HK-2 (cell line): ENCODE results near the gene STRA6.

Experiments used
- DNase-seq: peaks from one replicate; pipeline ENCODE4 v3.0.0-alpha.2; 2018; ENCODE audit not compliant: unreplicated experiment

STRA6 gene, protein sequence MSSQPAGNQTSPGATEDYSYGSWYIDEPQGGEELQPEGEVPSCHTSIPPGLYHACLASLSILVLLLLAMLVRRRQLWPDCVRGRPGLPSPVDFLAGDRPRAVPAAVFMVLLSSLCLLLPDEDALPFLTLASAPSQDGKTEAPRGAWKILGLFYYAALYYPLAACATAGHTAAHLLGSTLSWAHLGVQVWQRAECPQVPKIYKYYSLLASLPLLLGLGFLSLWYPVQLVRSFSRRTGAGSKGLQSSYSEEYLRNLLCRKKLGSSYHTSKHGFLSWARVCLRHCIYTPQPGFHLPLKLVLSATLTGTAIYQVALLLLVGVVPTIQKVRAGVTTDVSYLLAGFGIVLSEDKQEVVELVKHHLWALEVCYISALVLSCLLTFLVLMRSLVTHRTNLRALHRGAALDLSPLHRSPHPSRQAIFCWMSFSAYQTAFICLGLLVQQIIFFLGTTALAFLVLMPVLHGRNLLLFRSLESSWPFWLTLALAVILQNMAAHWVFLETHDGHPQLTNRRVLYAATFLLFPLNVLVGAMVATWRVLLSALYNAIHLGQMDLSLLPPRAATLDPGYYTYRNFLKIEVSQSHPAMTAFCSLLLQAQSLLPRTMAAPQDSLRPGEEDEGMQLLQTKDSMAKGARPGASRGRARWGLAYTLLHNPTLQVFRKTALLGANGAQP

DNA sequence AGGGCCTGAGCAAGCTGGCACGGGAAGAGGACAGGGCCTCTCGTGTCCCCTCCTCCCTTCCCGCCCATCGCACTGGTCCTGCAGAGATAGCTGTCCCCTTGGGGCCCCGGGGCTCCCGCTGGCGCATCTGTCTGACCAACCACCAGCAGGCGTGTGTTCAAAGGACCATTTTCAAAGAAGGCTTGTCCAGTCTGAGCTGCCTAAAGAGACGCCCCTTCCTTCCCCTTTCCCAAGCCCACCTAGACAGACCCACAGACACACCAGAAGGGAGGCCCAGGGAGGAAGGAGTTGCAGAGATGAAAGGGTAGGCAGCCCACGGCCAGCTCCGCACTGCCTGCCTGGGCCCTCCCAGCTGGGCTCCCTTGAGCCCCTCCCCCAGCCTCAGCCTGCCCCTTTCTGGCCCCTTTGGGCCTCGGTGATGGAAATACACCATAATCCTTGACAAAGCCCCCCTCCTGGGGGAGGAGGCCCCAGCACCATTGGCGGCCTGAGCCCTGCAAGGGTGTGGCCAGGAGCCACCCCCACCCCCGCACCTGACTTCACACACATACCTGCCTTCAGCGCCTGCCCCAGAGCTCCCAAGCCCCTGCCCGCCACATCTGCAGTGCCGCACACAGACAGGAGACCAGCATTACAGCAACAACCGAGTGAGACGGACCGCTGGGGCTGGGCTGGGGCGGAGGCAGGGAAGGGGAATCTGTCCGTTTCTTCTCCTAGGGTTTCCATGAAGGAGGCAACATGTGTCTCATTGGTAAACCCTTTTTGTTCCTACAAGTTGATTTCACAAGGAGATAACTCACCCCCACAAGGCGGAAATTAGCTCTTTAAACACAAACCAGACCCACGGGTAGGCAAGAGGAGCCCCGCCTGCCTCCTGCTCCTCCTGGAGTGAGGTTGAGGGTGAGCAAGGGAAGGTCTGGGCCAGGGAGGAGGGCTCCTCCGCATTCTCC is at the start of gene STRA6:
STRA6 (minus strand) TSS at position 336 of the 950 bp plus-strand sequence. CDS start 520 bp downstream, outside the sequence.
- no peak for DNase-seq

DNA sequence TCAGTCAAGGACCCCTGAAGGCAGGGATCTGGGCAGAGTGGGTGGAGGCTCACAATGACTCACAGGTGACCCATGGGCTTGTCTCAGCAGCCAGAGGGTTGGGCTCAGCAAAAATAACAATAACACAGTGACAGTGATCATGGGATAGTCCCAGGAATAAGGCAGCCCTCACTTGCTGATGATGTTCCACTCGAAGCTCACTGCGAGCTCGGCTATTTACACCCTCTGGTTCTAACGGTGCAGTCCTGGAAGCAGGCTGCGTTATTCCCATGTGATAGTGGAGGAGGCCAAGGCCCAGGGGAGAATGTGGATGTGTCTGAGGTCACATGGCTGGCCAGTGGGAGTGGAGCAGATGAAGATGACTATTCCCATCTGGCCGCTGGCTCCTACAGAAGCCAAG is 49.7 kb upstream of the STRA6 start:
- no peak for DNase-seq

DNA sequence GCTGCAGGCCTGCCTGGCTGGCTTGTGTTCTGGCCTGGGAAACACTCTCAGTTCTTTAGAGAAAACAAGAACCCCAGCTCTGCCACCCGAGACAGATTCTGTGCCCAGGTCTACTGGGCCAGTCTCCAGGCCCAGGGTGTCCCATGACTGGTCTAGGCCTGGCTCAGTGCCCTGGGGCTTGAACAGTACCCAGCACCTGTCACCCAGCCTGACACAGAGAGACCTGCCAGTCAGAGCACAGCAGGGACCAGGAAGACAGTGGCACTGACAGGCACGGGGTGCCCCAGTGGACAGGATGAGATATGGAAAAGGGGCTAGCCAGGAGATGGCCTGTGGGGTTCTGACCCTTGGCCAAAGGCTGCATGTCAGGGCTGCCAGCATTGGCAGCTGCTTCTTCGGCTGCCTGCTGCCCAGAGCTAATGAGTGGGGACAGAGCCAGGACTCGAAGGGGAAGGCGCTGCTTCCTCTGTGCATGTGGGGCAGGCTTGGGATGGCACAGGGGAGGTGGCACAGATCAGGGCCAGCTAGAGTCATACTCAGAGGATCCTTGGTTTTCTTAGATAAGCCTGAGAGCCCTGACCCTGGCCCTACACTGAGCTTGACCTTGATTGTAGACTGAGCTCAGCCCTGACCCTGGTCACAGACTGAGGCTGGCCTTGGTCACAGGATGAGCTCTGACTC is 48.7 kb upstream of the STRA6 start:
- no peak for DNase-seq

DNA sequence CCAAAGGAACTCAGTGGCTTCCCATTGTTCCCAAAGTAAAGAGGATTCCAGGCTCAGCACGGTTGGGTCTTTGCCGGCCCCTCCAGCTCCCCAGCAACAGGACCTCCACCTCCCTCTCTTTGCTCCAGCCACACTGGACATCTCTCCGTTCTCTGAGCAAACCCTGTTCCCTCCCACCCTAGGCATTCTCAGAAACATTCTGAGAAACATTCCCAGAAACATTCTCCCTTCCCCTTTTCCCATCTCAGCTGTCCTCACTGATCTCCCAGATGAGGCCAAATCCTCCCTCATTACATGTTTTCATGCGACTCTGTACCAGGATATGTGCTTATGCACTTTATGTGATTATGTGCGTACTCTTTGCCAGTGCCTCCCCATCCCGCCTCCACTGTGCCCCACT is 47.7 kb upstream of the STRA6 start:
- no peak for DNase-seq

DNA sequence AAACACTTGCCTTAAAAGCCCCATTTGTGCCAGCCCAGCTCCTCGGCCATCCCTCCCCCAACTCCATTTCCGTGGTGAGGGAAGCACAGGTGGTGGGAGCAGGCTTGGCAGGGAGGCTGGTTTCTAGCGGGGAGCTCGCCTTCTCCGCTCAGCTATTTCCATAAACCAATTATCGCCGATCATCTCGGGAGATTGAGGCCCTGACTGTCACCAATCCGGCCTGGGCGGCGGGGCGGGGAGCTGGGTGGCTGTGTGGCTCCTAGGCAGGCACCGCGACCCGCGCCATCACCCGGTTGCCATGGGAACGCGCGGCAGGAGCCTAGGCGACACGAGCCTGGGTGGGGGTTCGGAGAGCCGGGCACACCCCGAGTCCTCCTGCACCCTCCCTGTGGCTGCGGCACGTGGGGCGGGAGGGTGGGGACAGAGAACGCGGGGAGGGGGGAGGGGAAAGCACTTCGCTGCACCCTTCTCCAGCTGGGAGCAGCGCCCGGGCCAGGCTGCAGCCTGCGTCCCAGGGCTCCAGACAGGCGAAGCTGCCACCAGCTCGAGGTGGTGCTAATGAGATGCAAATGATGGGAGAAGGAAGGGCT is 42.9 kb upstream of the STRA6 start:
- no peak for DNase-seq

DNA sequence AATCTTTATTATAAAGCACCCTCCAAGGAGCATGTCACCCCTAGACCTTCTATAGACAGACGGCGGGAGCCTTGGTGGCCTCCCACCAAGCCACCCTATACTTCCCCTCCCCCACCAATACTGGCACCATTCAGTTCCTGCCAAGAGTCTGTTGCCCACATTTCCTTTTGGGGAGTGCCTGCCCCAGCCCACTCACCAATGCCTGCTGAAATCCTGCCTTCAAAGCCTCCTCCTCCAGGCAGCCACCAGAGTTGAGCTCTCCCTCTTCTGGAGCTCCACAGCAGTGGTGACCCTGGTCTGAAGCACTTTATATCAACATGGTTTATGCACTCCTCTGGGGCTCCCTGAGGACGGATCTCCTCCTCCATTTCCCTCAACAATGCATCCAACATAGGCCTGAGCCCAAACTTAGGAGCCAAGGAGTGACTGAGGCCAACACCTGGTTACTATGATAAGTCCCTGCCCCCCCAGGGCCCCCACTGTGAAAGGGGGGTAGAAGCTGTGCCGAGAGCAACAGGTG is 42.3 kb upstream of the STRA6 start:
- no peak for DNase-seq

DNA sequence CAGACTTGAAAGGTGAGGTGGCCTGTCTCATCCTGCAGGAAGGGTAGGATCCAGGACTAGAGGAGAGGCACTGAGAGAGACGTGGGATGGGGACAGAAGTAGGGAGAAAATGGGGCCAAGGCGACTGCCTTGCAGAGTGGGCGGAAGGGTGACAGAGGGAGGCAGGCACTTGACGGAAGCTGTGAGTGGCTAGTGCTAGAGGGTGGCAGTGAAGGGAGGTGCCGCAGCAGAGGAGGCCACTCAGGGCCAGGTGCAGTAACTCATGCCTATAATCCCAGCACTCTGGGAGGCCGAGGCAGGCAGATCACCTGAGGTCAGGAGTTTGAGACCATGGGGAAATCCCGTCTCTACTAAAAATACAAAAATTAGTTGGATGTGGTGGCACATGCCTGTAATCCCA is 40.8 kb upstream of the STRA6 start:
- DNase-seq = no peak

DNA sequence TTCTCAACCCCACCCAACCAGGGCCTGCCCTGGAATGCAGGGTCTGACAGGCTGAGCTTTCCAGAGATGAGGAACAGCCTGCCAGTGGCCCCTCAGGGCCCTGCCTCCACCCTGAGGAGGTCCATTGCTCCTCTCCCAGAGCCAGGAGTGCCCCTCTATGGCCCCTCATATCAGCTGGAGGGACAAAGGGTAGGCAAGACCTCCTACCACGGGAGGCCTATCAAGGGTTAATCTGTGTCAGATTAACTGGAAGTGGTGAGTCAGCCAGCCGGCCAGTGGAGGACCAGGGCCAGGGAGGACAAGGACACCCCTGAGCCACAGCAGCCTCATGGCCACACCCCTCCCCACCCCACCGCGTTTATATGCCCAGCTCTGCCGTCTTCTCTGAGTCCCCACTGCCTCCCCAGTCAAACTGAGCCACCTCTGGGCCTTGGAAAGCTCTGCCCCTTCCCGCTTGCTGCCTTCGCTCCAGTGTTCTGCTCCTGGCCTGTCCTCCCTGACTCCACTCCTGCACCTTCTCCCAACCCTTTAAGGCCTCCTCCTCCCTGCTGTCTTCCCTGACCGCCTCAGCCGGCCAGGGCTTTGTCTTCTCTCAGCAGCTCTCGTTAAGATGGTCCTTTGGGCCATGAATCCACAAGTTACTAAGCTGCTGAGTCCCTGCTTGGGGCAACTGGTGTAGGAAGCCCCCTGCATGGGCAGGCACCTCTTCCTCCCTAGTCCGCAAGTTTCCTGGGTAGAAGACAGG is 40.0 kb upstream of the STRA6 start:
- DNase-seq = peak; percentile 44

DNA sequence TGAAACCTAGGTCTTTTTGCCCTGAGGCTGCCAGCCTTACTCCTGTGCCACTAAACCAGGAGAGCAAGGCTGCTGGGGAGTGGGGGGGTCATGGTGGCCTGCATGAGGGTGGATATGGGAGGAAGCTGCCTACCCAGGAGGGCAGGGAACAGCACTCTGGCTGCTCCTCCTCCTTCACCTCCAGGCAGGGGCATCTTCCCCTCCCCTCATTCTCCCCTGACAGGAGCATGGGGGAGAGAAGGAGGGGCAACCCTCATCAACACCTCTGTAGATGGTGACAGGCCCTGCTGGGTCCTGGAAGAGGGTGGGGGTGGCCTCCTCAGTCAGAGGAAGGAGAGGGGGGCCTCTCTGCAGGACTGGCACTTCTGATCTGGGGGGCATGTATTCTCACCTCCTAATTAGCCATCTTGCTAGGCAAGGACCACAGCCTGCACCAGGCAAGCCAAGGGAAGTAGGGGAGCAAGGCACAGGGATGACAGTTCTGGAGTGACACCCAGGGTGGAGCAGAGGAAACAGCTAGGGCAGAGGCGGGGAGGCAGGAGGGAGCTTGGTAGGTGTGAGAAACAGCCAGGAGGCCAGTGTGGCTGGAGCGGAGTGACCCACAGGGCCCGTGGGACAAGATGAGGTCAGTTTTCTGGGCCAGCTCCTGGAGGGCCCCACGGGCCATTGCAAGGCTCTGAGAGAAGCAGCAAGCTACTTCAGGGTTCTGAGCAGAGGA is 38.5 kb upstream of the STRA6 start:
- no peak for DNase-seq

DNA sequence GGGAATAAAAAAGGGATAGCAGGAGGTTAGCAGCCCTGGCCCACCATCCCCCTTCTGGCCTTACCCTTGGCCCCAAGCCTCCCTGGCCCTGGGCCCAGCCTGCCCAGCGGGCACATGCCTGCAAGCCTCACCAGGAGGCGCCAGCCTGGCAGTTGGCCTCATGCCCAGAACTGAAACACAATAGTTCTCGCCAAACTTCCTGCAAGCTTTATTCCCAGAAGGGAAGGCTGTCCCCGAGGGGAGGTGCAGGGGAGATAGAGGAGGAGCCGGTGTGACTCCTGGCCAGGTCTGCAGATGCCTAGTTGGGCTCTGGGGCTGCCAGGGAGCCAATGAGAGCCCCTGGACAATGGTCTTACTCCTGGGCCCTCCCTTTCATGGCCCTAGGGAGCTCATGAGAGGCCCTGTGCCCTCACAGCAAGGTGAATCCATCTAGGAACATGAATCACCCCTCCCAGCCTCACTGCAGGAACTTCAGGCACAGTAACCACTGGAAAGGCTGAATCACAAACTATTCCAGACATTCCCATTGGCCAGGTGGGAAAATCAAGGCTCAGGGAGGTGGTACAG is 37.5 kb upstream of the STRA6 start:
- DNase-seq = peak; percentile 89

DNA sequence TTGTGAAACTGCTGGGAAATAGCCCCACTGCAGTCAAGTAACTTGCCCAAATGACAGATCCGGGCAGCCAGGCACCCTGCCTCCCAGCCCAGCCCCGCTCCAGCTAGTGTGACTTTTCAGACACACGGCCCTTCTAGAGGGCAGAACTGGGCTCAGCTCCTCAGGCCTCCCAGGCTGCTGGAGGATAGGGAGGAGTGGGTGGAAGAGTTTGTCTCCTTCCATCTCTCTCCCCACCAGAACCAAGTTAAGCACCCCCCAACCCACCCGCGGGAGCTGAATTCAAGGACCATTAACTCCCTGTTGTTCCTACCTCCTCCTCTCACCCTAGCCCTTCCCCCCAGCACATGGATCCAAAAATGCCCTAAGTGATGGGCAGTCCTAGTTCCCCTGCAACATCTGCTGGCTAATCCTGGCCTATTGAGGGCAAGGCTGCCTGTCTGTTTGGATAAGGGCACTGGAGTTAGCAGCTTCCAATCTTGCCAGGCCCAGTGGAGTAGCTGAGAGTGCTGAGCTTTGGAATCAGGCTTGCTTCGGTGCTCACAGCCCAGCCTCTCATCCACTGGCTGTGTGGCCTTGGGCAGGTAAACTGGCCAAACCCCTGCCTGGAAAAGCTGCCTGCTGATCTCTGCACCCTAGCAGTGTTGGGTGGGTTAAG is 36.6 kb upstream of the STRA6 start:
- DNase-seq = no peak

DNA sequence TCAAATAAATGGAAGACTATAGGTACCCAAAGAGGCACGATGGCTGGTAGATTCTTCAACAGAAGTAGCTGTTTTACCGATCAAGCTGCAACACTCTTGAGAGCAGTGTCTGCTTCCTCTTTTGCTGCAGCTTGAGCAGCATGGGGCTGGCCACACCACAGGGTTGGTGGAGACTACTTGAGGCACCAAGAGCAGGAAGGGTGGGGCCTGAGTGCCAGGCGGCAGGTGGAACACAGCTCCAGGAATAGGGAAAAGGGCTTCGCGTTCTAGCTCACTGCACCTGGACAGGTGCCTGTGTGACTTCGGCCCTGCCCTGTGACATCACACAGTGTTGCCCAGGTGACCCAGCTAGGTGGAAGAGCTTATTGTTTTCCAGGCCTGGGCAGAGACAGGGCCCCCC is 33.4 kb upstream of the STRA6 start, which contains the start of gene CCDC33:
CCDC33 (plus strand) TSS at position 365 of the 400 bp plus-strand sequence. CDS start 394 bp downstream, outside the sequence.
- no peak for DNase-seq

DNA sequence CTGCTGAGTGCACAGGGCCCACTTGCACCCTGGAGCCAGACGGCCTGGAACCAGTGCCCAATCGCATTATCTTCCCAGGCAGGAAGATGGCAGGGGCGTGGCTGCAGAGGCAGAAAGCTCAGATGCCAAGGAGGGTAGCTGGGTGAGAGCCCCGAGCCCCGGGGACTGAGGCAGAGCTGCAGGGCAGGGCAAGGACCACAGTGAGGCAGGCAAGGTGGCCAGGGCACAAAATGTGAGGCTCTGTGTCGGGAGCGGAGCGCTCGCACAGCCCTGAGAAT is 31.9 kb upstream of the STRA6 start:
- DNase-seq = no peak

DNA sequence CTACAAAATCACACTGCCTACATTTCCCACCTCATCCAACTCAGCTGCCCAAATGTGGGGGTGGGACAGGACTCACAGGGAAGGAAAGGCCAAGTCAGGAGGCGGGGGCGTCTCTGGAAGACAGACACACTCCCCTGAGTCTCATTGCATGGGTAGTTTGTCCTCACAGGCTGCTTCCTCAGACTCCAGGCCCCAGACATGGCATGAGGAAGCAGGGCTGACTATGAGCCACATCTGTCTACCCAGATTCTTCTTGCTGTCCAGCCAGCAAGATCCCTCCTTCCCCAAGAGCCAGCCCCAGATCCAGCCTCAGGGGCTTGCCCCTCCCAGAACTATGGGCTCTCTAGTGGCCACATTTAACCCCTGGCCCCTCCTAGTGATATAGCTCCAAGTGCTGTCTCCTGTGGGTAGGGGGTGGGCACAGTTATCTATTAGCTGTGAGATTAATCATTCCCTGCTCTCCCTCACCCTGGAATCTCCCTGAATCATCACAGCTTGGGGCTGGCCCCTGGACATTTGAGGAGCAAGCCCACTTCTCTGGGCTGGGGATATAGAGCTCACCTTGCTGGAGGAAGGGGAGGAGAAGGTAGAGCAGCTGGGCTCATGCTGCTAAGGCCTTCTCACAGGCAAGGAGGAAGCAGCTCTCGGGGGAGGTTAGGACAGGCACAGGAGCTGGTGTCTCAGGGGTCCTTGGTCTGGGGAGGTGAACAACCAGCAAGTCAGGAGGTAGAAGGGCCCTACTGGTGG is 31.4 kb upstream of the STRA6 start:
- peak; percentile 56 for DNase-seq

DNA sequence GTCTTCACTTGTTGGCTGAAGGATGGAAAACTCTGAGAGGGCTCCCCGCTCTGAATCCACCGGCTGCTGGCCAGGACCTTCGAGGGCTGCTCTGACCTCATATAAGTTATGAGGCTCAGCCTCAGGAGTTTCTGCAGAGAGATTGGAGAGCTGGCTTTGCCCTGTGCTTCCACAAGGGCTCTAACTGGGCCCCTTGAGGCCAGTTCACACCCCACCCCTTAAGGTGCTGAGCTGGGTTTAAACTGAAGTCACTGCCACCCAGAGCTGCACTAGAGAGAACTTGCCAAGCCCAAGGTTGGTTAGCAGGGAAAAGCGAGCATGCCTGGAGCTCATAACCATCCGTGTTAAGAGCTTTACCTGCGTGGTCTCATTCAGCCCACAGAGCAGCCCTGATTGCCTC is 30.8 kb upstream of the STRA6 start:
- no peak for DNase-seq

DNA sequence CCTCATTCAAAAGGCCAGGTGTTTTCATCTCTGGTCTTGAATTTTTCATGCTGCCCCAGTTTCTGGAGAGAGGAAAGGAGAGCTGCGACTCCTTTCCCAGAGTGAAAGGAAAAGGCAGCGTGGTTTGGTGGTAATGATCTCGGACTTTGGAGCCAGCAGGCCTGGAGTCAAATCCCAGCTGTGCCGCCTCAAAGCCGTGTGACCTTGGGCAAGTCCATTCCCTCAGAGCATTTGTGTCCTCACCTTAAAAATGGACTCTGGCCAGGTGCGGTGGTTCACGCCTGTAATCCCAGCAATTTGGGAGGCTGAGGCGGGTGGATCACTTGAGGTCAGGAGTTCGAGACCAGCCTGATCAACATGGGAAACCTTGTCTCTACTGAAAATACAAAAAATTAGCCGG is 28.9 kb upstream of the STRA6 start:
- DNase-seq = no peak

DNA sequence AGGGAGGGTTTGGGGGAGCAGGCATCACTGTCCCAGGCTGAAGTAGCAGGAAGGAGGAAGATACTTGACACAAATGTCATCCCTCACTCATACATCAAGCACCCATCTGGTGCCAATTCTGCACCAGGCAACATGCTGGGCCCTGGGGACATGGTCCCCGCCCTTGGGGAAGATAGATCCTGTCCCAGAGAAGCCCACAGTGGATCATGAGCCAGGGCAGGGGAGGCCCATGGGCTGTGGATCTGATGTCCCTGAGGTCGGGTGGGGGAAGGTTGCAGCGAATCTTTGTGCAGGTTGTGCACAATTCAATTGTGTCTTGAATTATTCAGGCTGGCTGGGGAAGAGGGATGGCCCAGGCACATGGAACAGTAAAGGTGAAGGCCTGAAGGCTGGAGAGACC is 27.1 kb upstream of the STRA6 start:
- DNase-seq = no peak

DNA sequence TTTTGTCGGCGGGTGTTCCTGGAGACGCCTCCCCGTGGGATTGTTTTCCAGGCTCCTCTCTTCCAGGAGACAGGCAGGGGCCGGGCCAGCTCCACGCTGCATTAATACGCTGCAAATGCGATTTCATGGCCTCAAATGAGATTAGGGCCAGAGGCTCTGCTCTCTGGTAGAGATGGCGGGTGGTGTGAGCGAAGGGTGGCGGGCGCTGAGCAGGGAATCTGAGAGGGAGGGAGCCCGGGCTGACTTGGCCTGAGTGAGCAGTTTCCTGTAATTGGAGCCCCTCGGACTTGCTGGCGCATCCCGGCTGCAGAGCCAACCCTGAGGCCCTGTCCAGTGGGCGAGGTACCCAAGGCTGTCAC is 26.1 kb upstream of the STRA6 start:
- no peak for DNase-seq
